Osteoblast (primary cell): Measurements from ENCODE around the gene CLIC1. TPM values are rescaled to one million over a fixed set of nuclear protein-coding genes. Genes with fewer than 3 reads are reported as not detected.
A peak's percentile ranks its signal among the peaks of the same experiment; 100 is the strongest.

Experiments used
- DNase-seq: peaks from one replicate; pipeline ENCODE4 v3.0.0; 2011; ENCODE audit warnings: low spot score, mixed read lengths; ENCODE audit not compliant: insufficient read length; ENCODE audit errors: missing footprints
- H2AFZ ChIP-seq: 2 replicates; pipeline ENCODE4 v1.6.0; 2011; ENCODE audit warnings: mild to moderate bottlenecking, low read length
- H3K27ac ChIP-seq: 2 replicates; pipeline ENCODE4 v1.5.1; 2011; ENCODE audit warnings: mild to moderate bottlenecking, low read depth, low read length, moderate library complexity
- H3K27me3 ChIP-seq: 2 replicates; pipeline ENCODE4 v1.6.0; 2012; ENCODE audit warnings: mild to moderate bottlenecking, control low read depth, inconsistent platforms, low read length, moderate library complexity; ENCODE audit not compliant: insufficient read depth
- H3K36me3 ChIP-seq: 2 replicates; pipeline ENCODE4 v1.5.1; 2011; ENCODE audit warnings: mild to moderate bottlenecking, low read length, control low read depth, moderate library complexity; ENCODE audit not compliant: insufficient read depth
- H3K4me1 ChIP-seq: 2 replicates; pipeline ENCODE4 v1.5.1; 2011; ENCODE audit warnings: mild to moderate bottlenecking, low read length, control low read depth, moderate library complexity; ENCODE audit not compliant: insufficient read depth
- H3K4me2 ChIP-seq: 2 replicates; pipeline ENCODE4 v1.6.0; 2011; ENCODE audit warnings: mild to moderate bottlenecking, low read length; ENCODE audit not compliant: insufficient read depth
- H3K4me3 ChIP-seq: fragments of 200-600 bp; sonication (generic); 3 replicates; pipeline ENCODE4 v1.5.1; 2012; ENCODE audit warnings: mild to moderate bottlenecking, low read length, inconsistent platforms; ENCODE audit not compliant: insufficient read depth
- H3K79me2 ChIP-seq: 2 replicates; pipeline ENCODE4 v1.6.0; 2012; ENCODE audit warnings: mild to moderate bottlenecking, low read length, control low read depth, inconsistent platforms; ENCODE audit not compliant: insufficient read depth
- H3K9me3 ChIP-seq: 2 replicates; pipeline ENCODE4 v1.5.1; 2011; ENCODE audit warnings: low read depth, low read length, control low read depth
- H4K20me1 ChIP-seq: 2 replicates; pipeline ENCODE4 v1.6.0; 2012; ENCODE audit warnings: mild to moderate bottlenecking, low read length, control low read depth; ENCODE audit not compliant: insufficient read depth
- CTCF ChIP-seq: IDR thresholded peaks from 2 replicates; pipeline ENCODE4 v1.5.1; 2011; ENCODE audit warnings: mild to moderate bottlenecking, low read depth, low read length, moderate library complexity; ENCODE audit errors: extremely low read depth
- total RNA-seq: library from RNA; depleted of rRNA; stranded (reverse); fragments of >200 nt; gene quantifications from 2 replicates; pipeline ENCODE4 v1.2.3, GENCODE V29; 2012

CLIC1 gene
- total RNA-seq, 1 donor = 502 TPM

GRCh38 chr6:31779908-31780307 is 43.6 kb upstream of the CLIC1 start:
- Histone ChIP-seq H3K27ac (no peak overlapping the region), H3K4me3 (no peak overlapping the region), H3K4me1 (peaks cover 12% of the 10 kb centered on the region), H3K27me3 (no peaks in the 10 kb centered on the region), H2AFZ (no peak overlapping the region), H3K4me2 (no peak overlapping the region), H4K20me1 (peaks cover 3% of the 10 kb centered on the region), H3K36me3 (peaks cover 51% of the 10 kb centered on the region), H3K79me2 (no peaks in the 10 kb centered on the region), H3K9me3 (no peaks in the 10 kb centered on the region)
- peak; percentile 57 for DNase-seq
- no peak for TF ChIP-seq CTCF

- H2AFZ ChIP-seq = no peak overlapping the region
- no peak overlapping the region for H3K27ac ChIP-seq
- DNase-seq = peak; percentile 62
- H3K4me3 ChIP-seq = no peak overlapping the region
- TF ChIP-seq CTCF = no peak
- no peaks in the 10 kb centered on the region for H3K79me2 ChIP-seq
- H4K20me1 ChIP-seq = peaks cover 3% of the 10 kb centered on the region
- H3K4me1 ChIP-seq = peaks cover 12% of the 10 kb centered on the region
- H3K36me3 ChIP-seq = peaks cover 45% of the 10 kb centered on the region
- no peaks in the 10 kb centered on the region for H3K9me3 ChIP-seq
- no peak overlapping the region for H3K4me2 ChIP-seq
- H3K27me3 ChIP-seq = no peaks in the 10 kb centered on the region
Observed at GRCh38 chr6:31778999-31779885, 42.9 kb upstream of the CLIC1 start.

DNA sequence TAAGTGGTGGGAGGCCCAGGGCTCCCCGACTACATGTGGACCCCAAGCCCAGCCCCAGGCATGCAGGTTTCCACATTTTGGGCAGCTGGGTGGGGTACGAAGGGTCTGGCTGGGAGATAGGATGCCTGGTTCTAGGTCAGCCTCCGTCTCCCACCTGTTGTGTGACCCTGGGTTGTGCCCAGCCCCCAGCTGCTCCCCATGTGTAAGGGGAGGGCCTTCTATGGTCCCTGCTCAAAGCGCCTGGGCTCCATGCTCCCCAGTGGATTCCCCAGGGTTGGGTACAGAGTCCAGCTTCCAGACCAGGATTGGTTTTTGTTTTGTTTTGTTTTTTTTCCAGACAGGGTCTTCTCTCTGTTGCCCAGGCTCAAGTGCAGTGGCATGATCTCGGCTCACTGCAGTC is 41.9 kb upstream of the CLIC1 start:
- Histone ChIP-seq H4K20me1 (peaks cover 3% of the 10 kb centered on the region), H3K27ac (no peak overlapping the region), H3K4me1 (peaks cover 12% of the 10 kb centered on the region), H3K79me2 (no peaks in the 10 kb centered on the region), H3K9me3 (no peaks in the 10 kb centered on the region), H3K4me2 (no peak overlapping the region), H2AFZ (no peak overlapping the region), H3K4me3 (no peak overlapping the region), H3K36me3 (peaks cover 39% of the 10 kb centered on the region), H3K27me3 (no peaks in the 10 kb centered on the region)
- no peak for TF ChIP-seq CTCF
- peak; percentile 47 for DNase-seq

DNA sequence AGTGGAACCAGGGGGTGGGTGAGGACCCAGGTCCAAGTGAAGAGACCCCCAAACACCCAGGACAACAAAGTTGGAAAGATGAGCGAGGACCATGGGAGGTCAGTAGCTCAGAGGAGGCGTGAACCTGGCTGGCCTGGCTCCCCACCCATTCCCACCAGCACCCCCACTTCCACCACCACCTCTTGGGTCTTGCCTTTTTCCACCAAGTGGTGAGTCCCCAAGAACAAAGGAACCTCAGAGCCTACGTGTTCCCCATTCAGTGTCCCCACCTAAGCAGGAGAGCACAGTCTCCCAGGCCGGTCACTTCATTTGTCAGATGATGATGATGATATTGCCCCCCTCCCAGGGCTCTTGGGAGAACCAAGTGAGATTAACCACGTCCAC is 41.3 kb upstream of the CLIC1 start:
- peaks cover 34% of the 10 kb centered on the region for H3K36me3 ChIP-seq
- TF ChIP-seq CTCF = no peak
- no peak overlapping the region for H2AFZ ChIP-seq
- DNase-seq = peak; percentile 60
- no peaks in the 10 kb centered on the region for H3K27me3 ChIP-seq
- no peaks in the 10 kb centered on the region for H3K79me2 ChIP-seq
- H3K9me3 ChIP-seq = no peaks in the 10 kb centered on the region
- H3K4me3 ChIP-seq = no peak overlapping the region
- peaks cover 3% of the 10 kb centered on the region for H4K20me1 ChIP-seq
- peak overlapping the region; percentile 66 for H3K4me2 ChIP-seq
- H3K27ac ChIP-seq = peak overlapping the region; percentile 37
- H3K4me1 ChIP-seq = peaks cover 12% of the 10 kb centered on the region
